ENCODE data around the gene SELENOS. TPM values are rescaled to one million over a fixed set of nuclear protein-coding genes. Genes with fewer than 3 reads are reported as not detected.

Gene SELENOS
- total and polyA plus RNA-seq, 9 of the 15 experiments (the other 6 are each of a cell fraction or from before 2014, with no cell fraction given) = 24.9 to 57.4 (median 47.9) TPM

- TF ChIP-seq, protein P1, sequence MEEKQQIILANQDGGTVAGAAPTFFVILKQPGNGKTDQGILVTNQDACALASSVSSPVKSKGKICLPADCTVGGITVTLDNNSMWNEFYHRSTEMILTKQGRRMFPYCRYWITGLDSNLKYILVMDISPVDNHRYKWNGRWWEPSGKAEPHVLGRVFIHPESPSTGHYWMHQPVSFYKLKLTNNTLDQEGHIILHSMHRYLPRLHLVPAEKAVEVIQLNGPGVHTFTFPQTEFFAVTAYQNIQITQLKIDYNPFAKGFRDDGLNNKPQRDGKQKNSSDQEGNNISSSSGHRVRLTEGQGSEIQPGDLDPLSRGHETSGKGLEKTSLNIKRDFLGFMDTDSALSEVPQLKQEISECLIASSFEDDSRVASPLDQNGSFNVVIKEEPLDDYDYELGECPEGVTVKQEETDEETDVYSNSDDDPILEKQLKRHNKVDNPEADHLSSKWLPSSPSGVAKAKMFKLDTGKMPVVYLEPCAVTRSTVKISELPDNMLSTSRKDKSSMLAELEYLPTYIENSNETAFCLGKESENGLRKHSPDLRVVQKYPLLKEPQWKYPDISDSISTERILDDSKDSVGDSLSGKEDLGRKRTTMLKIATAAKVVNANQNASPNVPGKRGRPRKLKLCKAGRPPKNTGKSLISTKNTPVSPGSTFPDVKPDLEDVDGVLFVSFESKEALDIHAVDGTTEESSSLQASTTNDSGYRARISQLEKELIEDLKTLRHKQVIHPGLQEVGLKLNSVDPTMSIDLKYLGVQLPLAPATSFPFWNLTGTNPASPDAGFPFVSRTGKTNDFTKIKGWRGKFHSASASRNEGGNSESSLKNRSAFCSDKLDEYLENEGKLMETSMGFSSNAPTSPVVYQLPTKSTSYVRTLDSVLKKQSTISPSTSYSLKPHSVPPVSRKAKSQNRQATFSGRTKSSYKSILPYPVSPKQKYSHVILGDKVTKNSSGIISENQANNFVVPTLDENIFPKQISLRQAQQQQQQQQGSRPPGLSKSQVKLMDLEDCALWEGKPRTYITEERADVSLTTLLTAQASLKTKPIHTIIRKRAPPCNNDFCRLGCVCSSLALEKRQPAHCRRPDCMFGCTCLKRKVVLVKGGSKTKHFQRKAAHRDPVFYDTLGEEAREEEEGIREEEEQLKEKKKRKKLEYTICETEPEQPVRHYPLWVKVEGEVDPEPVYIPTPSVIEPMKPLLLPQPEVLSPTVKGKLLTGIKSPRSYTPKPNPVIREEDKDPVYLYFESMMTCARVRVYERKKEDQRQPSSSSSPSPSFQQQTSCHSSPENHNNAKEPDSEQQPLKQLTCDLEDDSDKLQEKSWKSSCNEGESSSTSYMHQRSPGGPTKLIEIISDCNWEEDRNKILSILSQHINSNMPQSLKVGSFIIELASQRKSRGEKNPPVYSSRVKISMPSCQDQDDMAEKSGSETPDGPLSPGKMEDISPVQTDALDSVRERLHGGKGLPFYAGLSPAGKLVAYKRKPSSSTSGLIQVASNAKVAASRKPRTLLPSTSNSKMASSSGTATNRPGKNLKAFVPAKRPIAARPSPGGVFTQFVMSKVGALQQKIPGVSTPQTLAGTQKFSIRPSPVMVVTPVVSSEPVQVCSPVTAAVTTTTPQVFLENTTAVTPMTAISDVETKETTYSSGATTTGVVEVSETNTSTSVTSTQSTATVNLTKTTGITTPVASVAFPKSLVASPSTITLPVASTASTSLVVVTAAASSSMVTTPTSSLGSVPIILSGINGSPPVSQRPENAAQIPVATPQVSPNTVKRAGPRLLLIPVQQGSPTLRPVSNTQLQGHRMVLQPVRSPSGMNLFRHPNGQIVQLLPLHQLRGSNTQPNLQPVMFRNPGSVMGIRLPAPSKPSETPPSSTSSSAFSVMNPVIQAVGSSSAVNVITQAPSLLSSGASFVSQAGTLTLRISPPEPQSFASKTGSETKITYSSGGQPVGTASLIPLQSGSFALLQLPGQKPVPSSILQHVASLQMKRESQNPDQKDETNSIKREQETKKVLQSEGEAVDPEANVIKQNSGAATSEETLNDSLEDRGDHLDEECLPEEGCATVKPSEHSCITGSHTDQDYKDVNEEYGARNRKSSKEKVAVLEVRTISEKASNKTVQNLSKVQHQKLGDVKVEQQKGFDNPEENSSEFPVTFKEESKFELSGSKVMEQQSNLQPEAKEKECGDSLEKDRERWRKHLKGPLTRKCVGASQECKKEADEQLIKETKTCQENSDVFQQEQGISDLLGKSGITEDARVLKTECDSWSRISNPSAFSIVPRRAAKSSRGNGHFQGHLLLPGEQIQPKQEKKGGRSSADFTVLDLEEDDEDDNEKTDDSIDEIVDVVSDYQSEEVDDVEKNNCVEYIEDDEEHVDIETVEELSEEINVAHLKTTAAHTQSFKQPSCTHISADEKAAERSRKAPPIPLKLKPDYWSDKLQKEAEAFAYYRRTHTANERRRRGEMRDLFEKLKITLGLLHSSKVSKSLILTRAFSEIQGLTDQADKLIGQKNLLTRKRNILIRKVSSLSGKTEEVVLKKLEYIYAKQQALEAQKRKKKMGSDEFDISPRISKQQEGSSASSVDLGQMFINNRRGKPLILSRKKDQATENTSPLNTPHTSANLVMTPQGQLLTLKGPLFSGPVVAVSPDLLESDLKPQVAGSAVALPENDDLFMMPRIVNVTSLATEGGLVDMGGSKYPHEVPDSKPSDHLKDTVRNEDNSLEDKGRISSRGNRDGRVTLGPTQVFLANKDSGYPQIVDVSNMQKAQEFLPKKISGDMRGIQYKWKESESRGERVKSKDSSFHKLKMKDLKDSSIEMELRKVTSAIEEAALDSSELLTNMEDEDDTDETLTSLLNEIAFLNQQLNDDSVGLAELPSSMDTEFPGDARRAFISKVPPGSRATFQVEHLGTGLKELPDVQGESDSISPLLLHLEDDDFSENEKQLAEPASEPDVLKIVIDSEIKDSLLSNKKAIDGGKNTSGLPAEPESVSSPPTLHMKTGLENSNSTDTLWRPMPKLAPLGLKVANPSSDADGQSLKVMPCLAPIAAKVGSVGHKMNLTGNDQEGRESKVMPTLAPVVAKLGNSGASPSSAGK (IDR thresholded peaks at IDR 0.05) = no peak
- TF ChIP-seq, protein P2, sequence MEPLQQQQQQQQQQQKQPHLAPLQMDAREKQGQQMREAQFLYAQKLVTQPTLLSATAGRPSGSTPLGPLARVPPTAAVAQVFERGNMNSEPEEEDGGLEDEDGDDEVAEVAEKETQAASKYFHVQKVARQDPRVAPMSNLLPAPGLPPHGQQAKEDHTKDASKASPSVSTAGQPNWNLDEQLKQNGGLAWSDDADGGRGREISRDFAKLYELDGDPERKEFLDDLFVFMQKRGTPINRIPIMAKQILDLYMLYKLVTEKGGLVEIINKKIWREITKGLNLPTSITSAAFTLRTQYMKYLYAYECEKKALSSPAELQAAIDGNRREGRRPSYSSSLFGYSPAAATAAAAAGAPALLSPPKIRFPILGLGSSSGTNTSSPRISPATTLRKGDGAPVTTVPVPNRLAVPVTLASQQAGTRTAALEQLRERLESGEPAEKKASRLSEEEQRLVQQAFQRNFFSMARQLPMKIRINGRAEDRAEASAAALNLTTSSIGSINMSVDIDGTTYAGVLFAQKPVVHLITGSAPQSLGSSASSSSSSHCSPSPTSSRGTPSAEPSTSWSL (CRISPR knock-in tag; IDR thresholded peaks at IDR 0.05; ENCODE audit: borderline replicate concordance) = no peak
- TF ChIP-seq HNRNPLL (IDR thresholded peaks at IDR 0.05; ENCODE audit: low read depth, low read length, poor library complexity, severe bottlenecking) (no peak), CBFA2T2 (conservative IDR thresholded peaks at IDR 0.05) (peak; percentile 92), TCFL5 (CRISPR knock-in tag; conservative IDR thresholded peaks at IDR 0.05) (no peak), ZNF695 (CRISPR knock-in tag; IDR thresholded peaks at IDR 0.05) (no peak), DNMT1 (IDR thresholded peaks at IDR 0.05) (no peak), MIER1 (IDR thresholded peaks at IDR 0.05; ENCODE audit: low read depth) (0 out of 2 replicates have a peak, but pooled peaks have one; percentile 48), ZNF146 (CRISPR knock-in tag; IDR thresholded peaks at IDR 0.05; ENCODE audit: unreplicated experiment) (no peak), ZNF3 (CRISPR knock-in tag; IDR thresholded peaks at IDR 0.05) (no peak), ZNF184 (CRISPR knock-in tag; IDR thresholded peaks at IDR 0.05) (no peak), MAFF (IDR thresholded peaks at IDR 0.05; ENCODE audit: low read length) (peak; percentile 90), ZNF253 (CRISPR knock-in tag; conservative IDR thresholded peaks at IDR 0.05) (no peak)
- TF ChIP-seq, protein P3, sequence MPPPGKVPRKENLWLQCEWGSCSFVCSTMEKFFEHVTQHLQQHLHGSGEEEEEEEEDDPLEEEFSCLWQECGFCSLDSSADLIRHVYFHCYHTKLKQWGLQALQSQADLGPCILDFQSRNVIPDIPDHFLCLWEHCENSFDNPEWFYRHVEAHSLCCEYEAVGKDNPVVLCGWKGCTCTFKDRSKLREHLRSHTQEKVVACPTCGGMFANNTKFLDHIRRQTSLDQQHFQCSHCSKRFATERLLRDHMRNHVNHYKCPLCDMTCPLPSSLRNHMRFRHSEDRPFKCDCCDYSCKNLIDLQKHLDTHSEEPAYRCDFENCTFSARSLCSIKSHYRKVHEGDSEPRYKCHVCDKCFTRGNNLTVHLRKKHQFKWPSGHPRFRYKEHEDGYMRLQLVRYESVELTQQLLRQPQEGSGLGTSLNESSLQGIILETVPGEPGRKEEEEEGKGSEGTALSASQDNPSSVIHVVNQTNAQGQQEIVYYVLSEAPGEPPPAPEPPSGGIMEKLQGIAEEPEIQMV (tag; conservative IDR thresholded peaks at IDR 0.05; ENCODE audit: low read depth) = no peak
Observed at GRCh38 chr15:101255615-101256241, 21.6 kb downstream of the SELENOS start (continued).

Measured in K562 (cell line).